ENCODE results near the gene ARHGAP24.

The ARHGAP24 gene

DNA sequence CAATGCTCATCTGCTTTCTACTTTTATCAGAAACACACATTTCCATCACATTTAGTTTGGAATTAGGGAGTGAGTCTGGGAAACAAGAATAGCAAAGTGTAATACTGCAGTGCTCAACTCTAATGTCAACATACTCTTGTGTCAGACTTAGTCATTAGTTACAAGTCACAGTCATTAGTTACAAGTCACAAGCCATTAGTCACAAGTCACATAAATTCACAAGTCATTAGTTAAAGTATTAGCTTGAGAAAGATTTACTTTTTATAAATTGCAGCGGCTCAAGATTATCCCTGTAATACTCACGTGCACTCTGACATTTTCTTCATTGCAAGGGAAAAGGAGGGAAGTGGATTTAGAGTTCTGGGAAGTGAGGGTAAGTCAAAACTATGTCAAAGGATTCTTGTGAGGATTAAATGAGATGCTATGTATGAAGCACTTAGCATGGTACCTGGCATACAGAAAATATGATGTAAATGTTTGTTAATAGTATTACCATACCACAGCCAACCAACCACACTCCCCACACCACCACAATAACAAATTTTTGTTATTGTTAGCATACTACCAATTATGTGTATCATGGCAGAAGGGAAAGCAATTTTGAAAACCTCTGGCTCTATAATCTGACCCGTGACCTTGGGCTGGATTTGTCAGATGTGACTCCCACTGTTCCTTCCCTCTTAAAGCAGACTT lies 116.6 kb downstream of the ARHGAP24 start:
- DNase-seq: no peak

DNA sequence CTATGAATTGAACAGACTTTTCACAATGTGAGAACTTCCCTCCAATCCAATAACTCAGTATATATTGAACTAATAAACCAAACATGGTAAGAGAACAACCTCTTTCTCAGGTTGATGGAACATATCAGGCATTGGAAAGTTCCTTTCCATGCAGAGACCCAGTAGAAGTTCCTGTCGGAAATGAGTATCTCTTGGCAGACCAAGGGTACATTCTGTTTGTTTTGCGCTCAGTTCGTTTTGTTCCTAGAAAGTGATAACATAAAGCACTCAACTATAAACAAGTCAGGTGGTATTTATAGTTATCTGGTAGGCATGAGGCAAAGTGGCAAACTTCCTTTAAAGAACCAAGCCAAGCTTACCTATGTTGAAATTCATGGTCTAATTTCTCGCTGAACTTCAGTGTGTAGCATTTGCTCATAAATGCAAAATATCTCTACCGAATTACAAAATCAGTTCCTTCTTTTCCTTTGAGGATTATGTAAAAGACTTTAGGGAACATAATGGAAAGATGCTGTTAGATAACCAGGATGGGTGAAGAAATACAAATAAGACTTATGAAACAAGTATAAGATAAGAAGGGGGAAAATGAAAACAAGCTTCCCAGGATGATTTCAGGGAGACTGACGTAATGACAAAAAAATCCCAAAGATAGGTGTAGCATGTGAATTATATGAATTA lies 120.3 kb downstream of the ARHGAP24 start:
- DNase-seq: no peak

DNA sequence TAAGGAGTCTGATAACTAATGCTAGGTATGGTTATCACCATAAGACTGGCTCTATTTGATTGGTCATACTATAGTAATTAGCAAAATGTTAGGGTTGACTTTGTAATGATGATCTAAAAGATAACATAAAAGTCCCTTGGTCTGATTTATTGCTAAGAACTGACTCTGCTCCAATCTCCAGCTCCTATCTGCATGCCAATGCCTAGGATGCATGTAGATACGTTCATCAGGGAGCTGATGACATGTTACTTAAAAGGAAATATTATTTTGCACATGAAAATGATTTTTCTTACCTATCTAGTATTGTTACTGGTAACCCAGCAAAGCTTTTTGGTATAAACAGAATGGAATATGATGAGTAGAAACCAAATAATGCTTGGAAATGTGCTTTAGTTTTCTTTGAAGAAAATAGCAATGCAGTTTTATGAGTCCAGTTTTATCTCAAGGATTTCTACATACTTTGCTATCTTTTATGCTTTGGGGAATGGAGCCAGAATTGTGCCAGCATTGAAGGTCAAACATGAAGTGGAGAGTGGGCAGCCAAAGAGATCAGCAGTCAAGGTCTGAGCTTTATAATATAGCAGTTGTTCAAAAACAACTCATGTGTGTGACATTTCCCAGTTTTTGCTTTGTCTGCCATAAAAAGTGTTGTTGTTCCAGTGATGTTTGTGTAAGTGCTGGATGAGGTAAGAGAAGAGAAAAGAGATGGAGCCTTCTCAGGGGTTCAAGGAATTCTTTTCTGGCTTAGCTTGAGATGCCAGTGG lies 121.0 kb downstream of the ARHGAP24 start:
- DNase-seq: no peak

DNA sequence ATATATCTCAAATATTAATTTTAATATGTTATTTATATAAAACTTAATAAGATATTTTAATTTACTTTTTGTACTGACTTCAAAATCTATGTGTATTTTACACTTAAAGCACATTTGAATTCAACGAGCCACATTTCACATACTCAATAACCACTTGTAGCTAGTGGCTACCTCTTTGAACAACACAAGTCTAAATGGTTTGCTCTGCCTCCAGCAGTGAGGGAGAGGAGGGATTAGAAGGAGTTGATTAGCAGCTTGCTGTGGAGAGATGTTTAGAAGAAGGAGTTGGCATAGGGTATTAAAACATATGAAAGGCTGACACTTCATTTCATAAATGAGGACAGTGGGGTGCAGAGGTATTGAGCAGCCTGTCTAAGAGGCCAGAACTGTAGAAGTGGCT lies 124.0 kb downstream of the ARHGAP24 start:
- no peak for DNase-seq

DNA sequence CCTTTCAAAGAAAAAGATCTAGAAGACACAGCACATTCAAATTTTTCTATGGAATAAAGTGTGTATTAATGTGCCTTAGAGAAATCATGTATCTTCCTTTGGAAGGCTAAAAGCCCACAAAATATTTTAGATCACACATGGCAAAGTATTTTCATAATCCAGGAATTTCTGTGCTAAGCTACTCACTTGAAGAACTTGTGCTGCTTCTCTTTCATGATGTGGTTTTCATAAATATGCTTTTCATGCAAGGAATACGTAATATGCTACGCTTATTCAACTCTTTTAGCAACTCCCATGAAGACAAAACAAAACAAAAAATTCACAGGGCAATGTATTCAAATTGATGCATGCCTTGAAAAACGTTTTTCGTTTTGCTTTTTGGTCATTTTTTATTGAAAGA lies 125.6 kb downstream of the ARHGAP24 start:
- no peak for DNase-seq

DNA sequence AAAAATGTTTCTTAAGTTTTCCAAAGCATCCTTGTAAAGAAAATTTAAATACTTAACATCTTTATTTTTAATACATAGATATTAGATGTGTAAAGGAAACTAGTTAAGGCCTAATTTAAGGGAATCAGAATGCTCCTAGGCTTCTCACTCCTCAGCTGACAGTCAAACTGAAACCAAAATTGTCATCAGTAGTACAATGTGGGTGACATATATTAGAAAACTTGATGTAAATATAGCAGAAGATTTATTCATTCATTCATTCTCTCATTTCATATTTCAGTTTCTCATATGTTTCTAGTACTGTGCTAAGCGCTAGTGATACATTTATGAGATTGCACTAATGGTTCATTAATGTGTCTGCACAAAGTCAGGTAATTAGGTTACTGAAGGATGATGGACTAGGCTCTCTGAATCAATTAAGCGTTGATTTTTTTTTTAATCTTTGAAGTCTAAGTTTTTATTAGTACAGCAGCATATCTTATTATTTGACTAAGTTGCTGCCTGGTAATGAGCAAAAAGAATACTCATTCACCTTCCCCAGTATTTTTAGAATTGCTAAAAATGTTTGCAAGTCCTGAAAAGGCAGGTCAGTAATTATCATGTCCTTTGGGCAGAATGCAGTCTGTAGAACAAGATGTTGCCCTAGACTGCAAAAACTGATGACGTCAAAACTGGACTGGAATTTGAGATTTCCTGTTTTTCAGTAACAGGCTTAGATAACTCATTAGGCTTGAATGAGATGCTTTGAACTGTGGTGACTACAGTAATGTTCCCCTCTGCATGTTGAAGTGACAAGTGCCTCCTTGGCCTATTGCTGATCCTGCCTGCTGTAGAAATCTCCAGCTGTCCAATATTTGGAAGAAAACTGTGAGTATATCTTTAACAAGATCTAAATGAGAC lies 128.7 kb downstream of the ARHGAP24 start:
- no peak for DNase-seq

DNA sequence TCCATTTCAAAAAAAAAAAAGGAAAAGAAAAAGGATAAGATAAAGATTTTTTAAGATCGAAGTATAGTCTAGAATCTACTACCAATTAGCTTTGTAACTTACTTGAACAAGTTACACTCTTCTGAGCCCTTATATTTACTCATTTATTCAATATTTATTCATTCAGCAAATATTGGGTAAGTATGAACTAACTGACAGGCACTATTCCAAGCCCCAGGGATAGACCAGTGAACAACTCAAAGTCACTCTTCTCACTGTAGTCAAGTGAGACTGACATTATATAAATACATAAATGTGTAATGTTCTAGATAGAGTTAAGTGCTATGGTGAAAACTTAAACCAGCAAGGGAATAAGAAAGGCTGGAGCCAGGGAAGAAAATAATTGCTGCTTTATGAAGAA lies 131.6 kb downstream of the ARHGAP24 start:
- no peak for DNase-seq

DNA sequence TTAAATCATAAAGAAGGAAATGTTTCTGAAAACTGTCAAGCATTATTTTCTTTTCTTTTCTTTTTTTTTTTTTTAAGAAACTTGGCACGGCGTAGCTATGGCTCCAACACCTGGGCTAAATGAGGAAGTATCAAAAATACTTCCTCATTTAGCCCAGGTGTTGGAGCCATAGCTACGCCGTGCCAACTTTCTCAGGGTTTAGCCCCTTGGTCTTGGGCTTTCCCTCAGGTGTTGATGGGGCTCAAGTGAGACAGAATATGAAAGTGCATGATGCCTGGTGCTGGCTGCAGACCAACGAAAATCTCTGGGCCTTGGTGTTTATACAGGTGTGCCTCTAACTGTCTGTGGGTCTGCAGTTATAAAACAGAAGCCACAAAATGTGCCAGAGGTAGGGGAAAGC lies 132.7 kb downstream of the ARHGAP24 start:
- DNase-seq: peak; percentile 0 to 75

DNA sequence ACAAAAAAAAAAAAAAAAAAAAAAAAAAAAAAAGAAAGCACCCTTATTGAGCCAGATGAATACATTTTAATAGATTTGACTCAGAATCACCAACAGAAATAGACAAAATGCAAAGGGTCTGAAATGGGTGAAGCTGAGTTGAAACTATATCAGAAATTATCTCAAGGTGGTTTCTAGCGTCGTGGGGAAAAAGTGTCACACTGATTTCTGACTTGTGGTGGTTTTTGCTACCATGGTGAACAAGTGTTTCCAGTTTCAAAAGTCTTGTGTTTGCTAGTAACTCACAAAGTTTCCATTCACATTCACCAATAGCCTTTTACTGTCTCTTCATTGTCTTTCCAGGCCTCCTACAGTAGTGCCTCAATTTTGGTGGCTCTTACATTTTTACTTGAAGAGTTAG lies 135.5 kb downstream of the ARHGAP24 start:
- DNase-seq: no peak

DNA sequence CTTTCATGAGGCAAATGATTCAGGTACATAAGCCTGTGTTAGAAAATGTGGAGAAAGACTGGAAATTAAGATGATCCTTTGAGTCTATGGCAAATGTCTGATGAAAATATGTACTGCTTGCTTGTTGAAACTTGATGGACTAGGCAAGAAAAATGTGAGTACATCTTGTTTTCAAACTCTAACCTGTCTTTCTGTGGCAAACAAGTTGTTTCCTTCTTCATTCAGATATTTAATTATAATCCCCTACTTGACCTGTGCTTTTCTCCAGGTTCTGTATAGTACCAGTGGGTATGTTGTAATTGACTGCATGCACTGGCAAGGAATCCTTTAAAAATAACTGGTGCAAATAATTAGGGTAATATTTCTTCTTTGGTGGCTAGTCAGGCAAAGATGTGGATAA lies 136.7 kb downstream of the ARHGAP24 start:
- DNase-seq: no peak

DNA sequence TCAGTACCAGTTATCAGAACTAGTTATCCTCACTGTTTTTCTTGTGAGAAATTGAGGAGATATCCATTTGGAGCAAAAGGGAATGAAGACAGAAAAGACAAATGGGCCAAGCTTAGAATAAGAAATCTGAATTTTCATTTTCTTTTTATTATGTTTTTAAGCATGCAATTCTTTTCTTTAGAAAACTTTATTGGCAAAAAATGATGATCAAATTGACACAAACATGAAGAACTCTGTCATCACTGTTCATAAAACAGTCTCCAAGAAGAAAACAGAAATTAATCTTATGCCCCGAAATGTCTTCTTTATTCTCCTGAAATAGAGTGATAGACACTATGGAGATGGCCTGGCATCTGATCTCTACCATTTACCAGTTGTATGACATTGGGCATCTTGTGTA lies 139.0 kb downstream of the ARHGAP24 start:
- no peak for DNase-seq

DNA sequence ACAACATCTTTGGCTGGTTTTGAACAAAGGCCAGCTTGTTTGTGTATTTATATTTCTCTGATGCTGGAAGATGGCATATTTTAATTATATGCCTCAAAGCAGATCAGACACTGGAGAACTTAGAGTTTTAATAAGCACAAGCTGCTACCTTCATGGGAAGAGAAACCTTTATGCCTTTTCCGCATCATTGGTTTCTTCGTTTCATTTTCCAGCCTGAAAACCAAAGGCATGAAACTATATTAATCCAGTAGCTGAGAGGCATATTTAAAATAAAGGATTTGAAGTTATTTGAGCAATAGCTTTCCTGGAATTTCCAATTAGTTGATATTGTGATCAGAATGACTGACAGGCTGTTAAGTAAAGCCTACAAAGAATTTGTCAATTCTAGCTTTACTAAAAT lies 141.0 kb downstream of the ARHGAP24 start:
- DNase-seq: no peak

DNA sequence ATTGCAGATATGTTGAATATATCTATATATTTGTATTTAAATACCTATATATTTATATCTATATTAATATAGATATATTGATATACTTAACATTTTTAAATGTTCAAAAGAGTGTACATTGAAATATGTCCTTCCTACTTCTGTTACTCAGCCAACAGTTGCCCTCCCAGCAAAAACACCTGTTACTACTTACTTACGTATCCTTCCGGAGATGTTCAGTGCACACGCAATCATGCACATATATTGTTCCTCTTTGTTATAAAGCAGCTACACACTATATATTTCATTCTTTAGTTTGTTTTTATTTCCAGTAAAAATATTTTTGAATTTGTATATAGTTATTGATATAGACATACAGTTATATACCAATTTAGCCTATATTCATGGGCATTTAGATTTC lies 142.3 kb downstream of the ARHGAP24 start:
- no peak for DNase-seq

DNA sequence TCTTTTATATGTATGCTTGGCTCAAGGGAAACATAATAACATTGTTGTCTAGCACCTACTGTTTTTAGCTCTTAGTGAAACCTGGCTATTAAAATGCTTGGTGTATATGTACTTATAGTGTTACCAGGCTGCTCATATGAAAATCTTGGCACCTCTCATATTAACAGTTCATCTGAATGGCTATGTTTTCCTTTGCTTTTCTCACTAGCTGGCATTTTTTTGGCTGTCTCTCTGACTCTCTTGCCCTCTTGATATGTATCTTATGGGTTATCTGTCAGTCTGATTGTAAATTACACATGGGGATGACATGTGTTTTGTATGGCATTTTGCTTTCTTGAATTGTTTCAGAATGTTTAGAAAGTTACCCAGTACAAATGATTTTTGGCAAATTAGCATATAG lies 158.0 kb downstream of the ARHGAP24 start:
- no peak for DNase-seq

DNA sequence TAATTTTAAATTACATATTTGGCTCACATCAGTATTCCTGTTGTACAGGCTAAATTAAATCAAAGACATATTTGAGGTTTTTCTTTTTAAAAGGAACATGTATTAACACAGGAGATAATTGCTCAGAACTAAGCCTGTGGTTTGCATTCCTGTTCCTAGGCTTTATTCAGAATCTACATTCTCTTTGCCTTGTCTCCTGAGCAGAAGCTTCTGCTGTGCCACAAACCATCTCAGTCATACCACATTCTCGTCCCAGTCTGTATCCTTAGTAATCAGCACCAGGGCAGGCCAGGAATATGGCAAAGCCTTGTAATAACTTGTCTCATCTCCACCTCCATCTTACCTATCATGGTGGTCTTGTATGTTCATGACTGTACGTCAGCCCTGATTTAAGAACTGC lies 162.8 kb downstream of the ARHGAP24 start:
- DNase-seq: no peak

DNA sequence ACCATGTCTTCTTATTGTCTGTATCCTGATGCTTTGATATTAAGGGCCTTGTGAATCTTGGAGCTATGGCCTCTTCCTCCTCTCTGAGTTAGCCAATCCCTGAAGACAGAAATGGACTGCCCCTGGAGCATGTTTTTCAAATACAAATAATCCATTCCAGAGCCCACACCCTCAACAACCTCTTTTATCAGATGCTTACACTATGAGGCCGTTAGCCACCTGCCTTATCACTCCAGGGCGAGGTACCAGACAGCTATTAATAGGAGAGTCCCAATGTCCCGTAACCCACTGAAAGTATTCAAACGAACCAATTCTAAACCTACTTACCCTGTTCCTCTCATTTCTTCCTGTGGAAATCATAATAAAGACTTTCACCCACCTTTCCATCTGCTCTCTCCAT lies 165.0 kb downstream of the ARHGAP24 start:
- no peak for DNase-seq

DNA sequence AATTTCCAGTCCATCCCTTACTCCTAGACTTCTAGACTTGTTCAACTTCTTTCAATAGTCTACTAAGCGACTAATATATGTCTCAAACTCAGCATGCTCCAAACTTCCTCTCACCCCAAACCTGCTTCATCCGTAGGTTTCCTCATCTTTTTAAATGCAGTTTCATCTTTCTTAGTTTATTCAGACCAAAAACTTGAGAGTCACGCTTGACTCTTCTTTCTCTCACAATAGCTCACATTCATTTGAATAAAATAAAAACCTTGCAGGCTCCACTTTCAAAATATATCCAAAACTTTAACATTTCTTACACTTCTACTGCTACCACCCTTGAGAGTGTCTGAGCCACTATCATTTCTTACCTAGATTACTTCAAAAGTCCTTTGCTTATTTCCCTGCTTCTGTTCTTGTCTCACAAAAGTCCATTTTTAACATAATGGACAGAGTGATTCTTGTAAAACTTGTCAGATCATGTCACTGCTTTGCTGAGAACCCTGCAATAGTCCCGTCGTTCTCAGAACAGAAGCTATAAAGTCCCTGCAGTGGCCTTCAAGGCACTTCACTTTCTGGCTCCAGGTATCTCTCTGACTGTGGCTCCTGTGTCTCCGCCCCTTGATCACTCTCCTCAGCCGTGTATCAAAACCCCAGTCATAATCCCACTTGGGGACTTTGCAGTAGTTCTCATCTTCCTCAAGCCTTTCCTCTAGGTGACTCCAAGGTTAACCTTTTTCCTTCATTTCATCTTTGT lies 167.6 kb downstream of the ARHGAP24 start:
- no peak for DNase-seq

DNA sequence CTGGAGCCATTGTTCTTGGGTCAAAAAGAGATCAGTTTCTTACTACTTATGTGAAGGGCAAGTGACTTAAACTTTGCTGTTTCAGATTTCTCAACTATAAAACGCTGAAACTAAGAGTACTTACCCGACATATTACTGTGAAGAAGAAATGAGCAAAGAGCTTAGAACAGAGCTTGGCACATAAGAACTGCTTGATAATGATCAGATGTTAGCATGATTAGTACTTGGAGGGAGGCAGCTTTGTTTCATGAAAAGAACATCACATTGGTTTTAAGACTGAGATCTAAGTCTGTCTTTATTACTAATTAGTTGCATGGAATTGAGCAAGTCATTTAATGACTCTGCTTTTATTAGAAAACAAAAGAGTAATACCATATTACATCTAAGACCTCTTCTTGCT lies 169.1 kb downstream of the ARHGAP24 start:
- DNase-seq: no peak

DNA sequence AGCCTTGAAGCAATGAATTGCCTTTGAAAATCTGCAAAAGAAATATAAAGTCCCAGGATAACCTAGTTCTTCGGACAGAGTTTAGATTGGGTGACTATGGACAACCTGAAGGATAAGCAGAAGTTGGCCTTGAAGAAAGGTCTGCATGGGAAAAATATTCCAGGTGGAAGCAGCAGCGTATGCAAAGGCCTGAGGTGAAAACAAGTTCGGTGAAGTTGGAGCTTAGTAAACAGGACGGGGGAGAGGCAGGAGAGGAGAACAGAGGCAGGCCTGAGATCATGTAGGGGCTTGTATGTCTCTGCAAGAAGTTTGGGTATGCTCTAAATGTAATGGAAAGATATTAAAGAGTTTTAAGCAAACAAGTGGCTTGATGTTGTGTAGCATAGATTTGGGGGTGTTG lies 176.0 kb downstream of the ARHGAP24 start:
- no peak for DNase-seq

DNA sequence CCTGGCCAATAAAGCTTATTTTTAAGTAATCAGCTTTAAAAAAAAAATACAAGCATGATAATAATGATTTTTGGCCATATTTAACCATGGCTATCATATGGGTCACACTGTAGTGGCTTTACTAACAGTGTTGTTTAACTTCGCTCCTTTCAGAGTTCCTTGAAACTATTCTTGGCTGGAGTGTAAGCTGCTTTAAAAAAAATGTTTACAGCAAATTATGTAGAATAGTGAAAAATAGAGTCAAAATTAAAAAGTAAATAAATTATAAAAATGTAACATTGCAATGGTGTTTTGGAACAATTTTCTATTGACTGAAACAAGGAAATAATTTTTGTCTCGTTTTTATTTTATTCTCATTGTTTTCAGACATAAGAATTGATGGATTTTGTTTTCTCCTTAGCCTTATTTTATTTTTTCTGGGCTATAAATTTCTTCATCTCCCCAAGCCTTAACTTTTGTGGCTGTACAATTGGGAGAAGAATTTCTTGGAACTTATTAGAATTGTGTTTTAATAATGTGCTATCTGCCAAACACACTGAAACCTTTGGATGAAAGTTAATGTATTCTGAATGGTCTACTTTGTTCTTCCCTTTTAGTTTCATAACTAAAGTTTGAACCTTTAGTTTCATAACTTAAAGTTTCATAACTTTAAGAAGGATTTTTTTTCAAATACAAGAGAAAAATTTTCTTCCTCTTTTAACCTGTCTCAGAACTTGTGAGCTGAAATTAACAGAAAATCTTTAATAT lies 182.0 kb downstream of the ARHGAP24 start:
- DNase-seq: no peak

DNA sequence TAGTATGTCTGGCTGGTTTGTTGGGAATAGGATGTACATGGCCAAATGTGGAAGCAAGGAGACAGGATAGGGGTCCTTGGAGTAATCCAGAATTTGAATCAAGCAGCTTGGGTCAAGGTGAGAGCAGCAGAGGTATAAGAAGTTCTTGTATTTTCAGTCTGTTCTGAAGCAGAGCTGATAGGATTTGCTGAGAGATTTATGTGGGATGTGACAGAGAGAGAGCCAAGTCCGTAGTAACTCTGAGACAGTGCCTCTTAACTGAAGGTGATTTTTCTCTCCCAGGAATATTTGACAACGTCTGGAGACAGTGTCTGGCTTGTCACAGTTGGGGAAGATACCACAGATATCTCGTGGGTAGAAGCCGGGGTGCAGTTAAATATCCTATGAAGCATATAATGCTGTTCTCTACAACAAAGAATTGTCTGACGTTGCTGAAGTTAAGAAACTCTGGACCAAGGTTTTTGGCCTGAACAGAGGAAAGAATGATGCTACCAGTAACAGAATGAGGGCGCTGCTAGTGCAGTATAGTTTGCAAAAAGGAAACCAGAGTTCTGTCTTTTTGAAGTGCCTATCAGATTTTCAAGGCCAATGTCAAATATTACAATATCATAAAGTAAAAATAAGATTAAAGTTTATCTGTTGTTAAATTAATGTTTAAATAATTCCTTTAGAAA lies 184.0 kb downstream of the ARHGAP24 start:
- no peak for DNase-seq
